ENCODE results near the gene ZNF541.

- no peak for TF ChIP-seq EZH2 (IDR thresholded peaks at IDR 0.05; ENCODE audit: borderline replicate concordance, low read depth, low read length, severe bottlenecking)
- TF ChIP-seq, protein P1, sequence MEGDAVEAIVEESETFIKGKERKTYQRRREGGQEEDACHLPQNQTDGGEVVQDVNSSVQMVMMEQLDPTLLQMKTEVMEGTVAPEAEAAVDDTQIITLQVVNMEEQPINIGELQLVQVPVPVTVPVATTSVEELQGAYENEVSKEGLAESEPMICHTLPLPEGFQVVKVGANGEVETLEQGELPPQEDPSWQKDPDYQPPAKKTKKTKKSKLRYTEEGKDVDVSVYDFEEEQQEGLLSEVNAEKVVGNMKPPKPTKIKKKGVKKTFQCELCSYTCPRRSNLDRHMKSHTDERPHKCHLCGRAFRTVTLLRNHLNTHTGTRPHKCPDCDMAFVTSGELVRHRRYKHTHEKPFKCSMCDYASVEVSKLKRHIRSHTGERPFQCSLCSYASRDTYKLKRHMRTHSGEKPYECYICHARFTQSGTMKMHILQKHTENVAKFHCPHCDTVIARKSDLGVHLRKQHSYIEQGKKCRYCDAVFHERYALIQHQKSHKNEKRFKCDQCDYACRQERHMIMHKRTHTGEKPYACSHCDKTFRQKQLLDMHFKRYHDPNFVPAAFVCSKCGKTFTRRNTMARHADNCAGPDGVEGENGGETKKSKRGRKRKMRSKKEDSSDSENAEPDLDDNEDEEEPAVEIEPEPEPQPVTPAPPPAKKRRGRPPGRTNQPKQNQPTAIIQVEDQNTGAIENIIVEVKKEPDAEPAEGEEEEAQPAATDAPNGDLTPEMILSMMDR (IDR thresholded peaks at IDR 0.05; ENCODE audit: extremely low read depth in 1 of 2, insufficient read depth in 1 of 2, low read depth in 1 of 2, low read length in 2 of 2) = no peak
- TF ChIP-seq POLR2AphosphoS5 (IDR thresholded peaks at IDR 0.05; ENCODE audit: insufficient read depth, low read depth, low read length) = no peak
- TF ChIP-seq MAX (IDR thresholded peaks at IDR 0.05; ENCODE audit: insufficient read depth, insufficient read length) = no peak
- no peak for TF ChIP-seq JUN (IDR thresholded peaks at IDR 0.05; ENCODE audit: borderline replicate concordance, insufficient read depth, insufficient read length, low read depth)
- TF ChIP-seq POLR2A (IDR thresholded peaks at IDR 0.05; ENCODE audit: low read depth, low read length) = no peak
- TF ChIP-seq FOS (IDR thresholded peaks at IDR 0.05; ENCODE audit: borderline replicate concordance, insufficient read depth, low read length) = no peak
- no peak for TF ChIP-seq GATA2 (IDR thresholded peaks at IDR 0.05; ENCODE audit: insufficient read depth, insufficient read length, low read depth, low read length)
Observed at GRCh38 chr19:47539747-47540311, 33.1 kb downstream of the ZNF541 start.
